ENCODE results near the gene CHSY1. TPM values are rescaled to one million over a fixed set of nuclear protein-coding genes. Genes with fewer than 3 reads are reported as not detected.

CHSY1 gene
- total RNA-seq, 1 donor from 2014 or later: 23.3 TPM

DNA sequence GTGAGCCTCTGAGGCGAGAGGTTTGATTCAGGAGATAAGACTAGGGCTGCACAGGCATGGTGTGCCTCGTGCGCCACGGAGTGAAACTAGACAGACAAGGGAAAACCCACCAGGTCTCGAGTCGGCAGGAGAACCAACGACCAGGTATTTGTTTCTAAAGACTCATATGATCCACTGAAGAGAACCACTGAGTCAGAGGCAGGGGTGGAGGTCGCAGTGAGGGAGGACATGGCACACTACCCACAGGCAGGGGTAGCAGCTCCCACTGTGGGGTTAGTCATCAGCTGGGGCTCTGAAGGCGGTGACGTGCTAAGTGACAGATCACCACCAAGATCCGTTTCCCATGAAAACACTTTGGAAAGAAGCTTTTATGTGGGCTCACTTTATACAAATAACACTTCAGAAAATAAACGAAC is 45.7 kb downstream of the CHSY1 start:
- Histone ChIP-seq H3K9me3 (ENCODE audit: low read depth) (no peaks in the 10 kb centered on the region), H4K20me1 (ENCODE audit: low read depth) (peaks cover 75% of the 10 kb centered on the region), H3K9ac (no peak overlapping the region), H3F3A (ENCODE audit: low read depth) (peaks cover 19% of the 10 kb centered on the region), H3K27me3 (no peaks in the 10 kb centered on the region), H3K4me3 (no peak overlapping the region), H3K36me3 (no peaks in the 10 kb centered on the region), H3K27ac (no peak overlapping the region), H3K79me2 (ENCODE audit: low read depth) (peaks cover 89% of the 10 kb centered on the region), H2AFZ (replicated peaks) (no peak overlapping the region), H3K4me2 (no peak overlapping the region), H3K4me1 (peaks cover 16% of the 10 kb centered on the region)
- H3K27me3 Mint-ChIP-seq (ENCODE audit: insufficient read depth, low read depth): no peaks in the 10 kb centered on the region
- TF ChIP-seq, protein P1, sequence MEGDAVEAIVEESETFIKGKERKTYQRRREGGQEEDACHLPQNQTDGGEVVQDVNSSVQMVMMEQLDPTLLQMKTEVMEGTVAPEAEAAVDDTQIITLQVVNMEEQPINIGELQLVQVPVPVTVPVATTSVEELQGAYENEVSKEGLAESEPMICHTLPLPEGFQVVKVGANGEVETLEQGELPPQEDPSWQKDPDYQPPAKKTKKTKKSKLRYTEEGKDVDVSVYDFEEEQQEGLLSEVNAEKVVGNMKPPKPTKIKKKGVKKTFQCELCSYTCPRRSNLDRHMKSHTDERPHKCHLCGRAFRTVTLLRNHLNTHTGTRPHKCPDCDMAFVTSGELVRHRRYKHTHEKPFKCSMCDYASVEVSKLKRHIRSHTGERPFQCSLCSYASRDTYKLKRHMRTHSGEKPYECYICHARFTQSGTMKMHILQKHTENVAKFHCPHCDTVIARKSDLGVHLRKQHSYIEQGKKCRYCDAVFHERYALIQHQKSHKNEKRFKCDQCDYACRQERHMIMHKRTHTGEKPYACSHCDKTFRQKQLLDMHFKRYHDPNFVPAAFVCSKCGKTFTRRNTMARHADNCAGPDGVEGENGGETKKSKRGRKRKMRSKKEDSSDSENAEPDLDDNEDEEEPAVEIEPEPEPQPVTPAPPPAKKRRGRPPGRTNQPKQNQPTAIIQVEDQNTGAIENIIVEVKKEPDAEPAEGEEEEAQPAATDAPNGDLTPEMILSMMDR (IDR thresholded peaks at IDR 0.05): no peak
- TF ChIP-seq EZH2phosphoT487 (IDR thresholded peaks at IDR 0.05): no peak
- TF ChIP-seq EZH2 (IDR thresholded peaks at IDR 0.05): no peak
- H3K27ac Mint-ChIP-seq: no peak overlapping the region
- H3K9me3 Mint-ChIP-seq: no peaks in the 10 kb centered on the region
- no peak overlapping the region for H3K4me3 Mint-ChIP-seq
- peaks cover 15% of the 10 kb centered on the region for H3K36me3 Mint-ChIP-seq
- H3K4me1 Mint-ChIP-seq: peaks cover 45% of the 10 kb centered on the region
- DNase-seq (ENCODE audit: low spot score): no peak

DNA sequence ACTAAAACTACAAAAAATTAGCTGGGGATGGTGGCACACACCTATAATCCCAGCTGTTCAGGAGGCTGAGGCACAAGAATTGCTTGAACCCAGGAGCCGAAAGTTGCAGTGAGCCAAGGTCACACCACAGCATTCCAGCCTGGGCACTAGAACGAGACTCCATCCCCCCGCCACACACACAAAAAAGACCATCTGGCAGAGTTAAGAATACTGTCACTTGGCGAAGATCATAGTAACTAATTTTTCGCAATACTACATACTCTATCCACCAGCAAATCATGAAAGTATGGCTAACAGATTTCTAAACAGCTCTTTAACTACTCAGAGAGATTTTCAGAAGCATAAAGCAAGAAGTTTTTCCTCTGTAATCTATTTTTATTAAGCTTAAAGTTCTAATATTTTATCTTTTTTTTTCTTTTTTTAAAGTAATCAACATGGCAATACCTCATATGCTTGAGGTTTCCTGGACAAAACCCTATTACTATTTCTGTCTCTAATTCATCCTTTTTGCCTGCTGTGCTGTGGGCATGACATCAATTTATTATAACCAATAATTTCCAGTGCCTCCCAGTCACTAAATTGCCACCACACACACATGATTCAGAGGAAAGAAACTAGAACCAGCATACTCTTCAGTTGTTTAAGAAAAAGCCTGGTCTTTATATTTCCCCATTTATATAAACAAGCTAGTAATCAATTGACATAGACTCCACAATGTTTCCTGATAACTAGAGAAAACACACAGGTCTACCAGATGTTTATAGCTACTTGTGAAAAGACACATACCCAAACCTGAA is 46.9 kb downstream of the CHSY1 start:
- Histone ChIP-seq H3K4me1 (peaks cover 23% of the 10 kb centered on the region), H3K9ac (no peak overlapping the region), H3K36me3 (no peaks in the 10 kb centered on the region), H3K4me2 (no peak overlapping the region), H3K79me2 (ENCODE audit: low read depth) (peaks cover 89% of the 10 kb centered on the region), H3F3A (ENCODE audit: low read depth) (peaks cover 20% of the 10 kb centered on the region), H3K4me3 (no peak overlapping the region), H2AFZ (replicated peaks) (no peak overlapping the region), H3K27ac (no peak overlapping the region), H4K20me1 (ENCODE audit: low read depth) (peaks cover 75% of the 10 kb centered on the region), H3K9me3 (ENCODE audit: low read depth) (no peaks in the 10 kb centered on the region), H3K27me3 (no peaks in the 10 kb centered on the region)
- Mint-ChIP-seq H3K4me3 (no peak overlapping the region), H3K27me3 (ENCODE audit: insufficient read depth, low read depth) (no peaks in the 10 kb centered on the region), H3K9me3 (no peaks in the 10 kb centered on the region), H3K36me3 (peaks cover 15% of the 10 kb centered on the region), H3K4me1 (peaks cover 50% of the 10 kb centered on the region), H3K27ac (no peak overlapping the region)
- no peak for DNase-seq (ENCODE audit: low spot score)
- TF ChIP-seq EZH2 (IDR thresholded peaks at IDR 0.05): no peak
- no peak for TF ChIP-seq EZH2phosphoT487 (IDR thresholded peaks at IDR 0.05)
- TF ChIP-seq, protein P1 (IDR thresholded peaks at IDR 0.05): no peak

DNA sequence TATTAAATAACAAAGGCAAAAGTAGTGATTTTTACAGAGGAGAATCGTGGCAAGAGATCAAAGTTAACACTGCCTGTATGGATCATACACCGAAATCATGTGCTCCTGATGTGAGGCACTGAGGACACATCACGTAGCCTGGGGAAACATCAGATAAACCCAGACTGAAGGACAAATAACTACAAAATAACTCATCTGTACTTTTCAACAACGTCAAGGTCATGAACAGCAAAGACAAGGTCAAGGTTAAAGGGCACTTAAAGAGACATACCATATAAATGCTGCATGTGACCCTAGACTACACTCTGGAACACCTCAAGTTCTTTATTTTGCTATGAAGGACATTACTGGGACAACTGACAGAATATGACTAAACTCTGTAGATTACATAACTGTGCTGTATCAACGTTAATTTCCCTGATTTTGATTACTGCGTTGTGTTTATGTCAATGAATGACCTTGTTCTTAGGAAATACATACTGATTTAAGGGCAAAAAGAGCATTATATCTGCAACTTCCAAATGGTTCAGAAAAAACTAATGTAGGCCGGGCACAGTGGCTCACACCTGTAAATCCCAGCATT is 48.1 kb downstream of the CHSY1 start:
- Histone ChIP-seq H3K27ac (no peak overlapping the region), H3K79me2 (ENCODE audit: low read depth) (peaks cover 89% of the 10 kb centered on the region), H3K4me2 (no peak overlapping the region), H3K27me3 (no peaks in the 10 kb centered on the region), H3K9me3 (ENCODE audit: low read depth) (no peaks in the 10 kb centered on the region), H3K4me3 (no peak overlapping the region), H3K9ac (no peak overlapping the region), H3K36me3 (no peaks in the 10 kb centered on the region), H3K4me1 (peaks cover 30% of the 10 kb centered on the region), H3F3A (ENCODE audit: low read depth) (peaks cover 20% of the 10 kb centered on the region), H4K20me1 (ENCODE audit: low read depth) (peaks cover 76% of the 10 kb centered on the region), H2AFZ (replicated peaks) (no peak overlapping the region)
- no peak for DNase-seq (ENCODE audit: low spot score)
- Mint-ChIP-seq H3K4me1 (peaks cover 48% of the 10 kb centered on the region), H3K9me3 (no peaks in the 10 kb centered on the region), H3K27ac (no peak overlapping the region), H3K4me3 (no peak overlapping the region), H3K36me3 (peaks cover 15% of the 10 kb centered on the region), H3K27me3 (ENCODE audit: insufficient read depth, low read depth) (no peaks in the 10 kb centered on the region)
- TF ChIP-seq EZH2phosphoT487 (IDR thresholded peaks at IDR 0.05) (no peak), EZH2 (IDR thresholded peaks at IDR 0.05) (no peak)
- TF ChIP-seq, protein P1 (IDR thresholded peaks at IDR 0.05): no peak

All from neural progenitor cell (in vitro differentiated cells).